GM18868 (cell line): ENCODE results near the gene COG2.
"Not testable (repeated sequence)": the region's sequence is repeated elsewhere in the genome, so short reads cannot be mapped to it uniquely, and the experiment has no call there.

Experiments
- ATAC-seq: cut with Tn5 transposase; IDR thresholded peaks from one replicate; pipeline ENCODE4 v1.9.1; 2021; ENCODE audit warnings: mild to moderate bottlenecking, moderate library complexity; ENCODE audit not compliant: unreplicated experiment

The COG2 gene

GRCh38 chr1:230626232-230626631 lies 16.0 kb upstream of the COG2 start:
- no peak for ATAC-seq

- no peak for ATAC-seq
Observed at GRCh38 chr1:230627767-230628166, 14.5 kb upstream of the COG2 start.

GRCh38 chr1:230629511-230629910 lies 12.8 kb upstream of the COG2 start:
- ATAC-seq, result no peak

GRCh38 chr1:230631477-230631876 lies 10.8 kb upstream of the COG2 start:
- ATAC-seq, result no peak

- peak; percentile 51 for ATAC-seq
Observed at GRCh38 chr1:230632273-230632873, 9.9 kb upstream of the COG2 start.

GRCh38 chr1:230633469-230633868 lies 8.8 kb upstream of the COG2 start:
- peak; percentile 60 for ATAC-seq

- ATAC-seq, result no peak
Observed at GRCh38 chr1:230634384-230634783, 7.9 kb upstream of the COG2 start.

- ATAC-seq, result no peak
Observed at GRCh38 chr1:230636575-230637148, 5.6 kb upstream of the COG2 start.

GRCh38 chr1:230639714-230640209 lies 2.5 kb upstream of the COG2 start:
- no peak for ATAC-seq

GRCh38 chr1:230641346-230641745 lies 935 bp upstream of the COG2 start:
- no peak for ATAC-seq

GRCh38 chr1:230641900-230642262 lies 400 bp upstream of the COG2 start:
- ATAC-seq, result no peak

GRCh38 chr1:230643908-230644307 lies 1.6 kb downstream of the COG2 start:
- ATAC-seq, result no peak

- ATAC-seq, result no peak
Observed at GRCh38 chr1:230646710-230647302, 4.5 kb downstream of the COG2 start.

- ATAC-seq, result no peak
Observed at GRCh38 chr1:230647321-230647720, 5.0 kb downstream of the COG2 start.

GRCh38 chr1:230648114-230648513 lies 5.8 kb downstream of the COG2 start:
- ATAC-seq, result no peak

- no peak for ATAC-seq
Observed at GRCh38 chr1:230650300-230650699, 8.0 kb downstream of the COG2 start.

GRCh38 chr1:230651235-230651634 lies 9.0 kb downstream of the COG2 start:
- no peak for ATAC-seq

- not testable (repeated sequence) for ATAC-seq
Observed at GRCh38 chr1:230656719-230657118, 14.4 kb downstream of the COG2 start.

- not testable (repeated sequence) for ATAC-seq
Observed at GRCh38 chr1:230658103-230658502, 15.8 kb downstream of the COG2 start.

GRCh38 chr1:230658691-230659090 lies 16.4 kb downstream of the COG2 start:
- ATAC-seq, result no peak

- no peak for ATAC-seq
Observed at GRCh38 chr1:230661976-230662375, 19.7 kb downstream of the COG2 start.

GRCh38 chr1:230668227-230668626 lies 25.9 kb downstream of the COG2 start:
- no peak for ATAC-seq
